Pulmonary artery endothelial cell (primary cell): ENCODE results near the gene HBE1. TPM values are rescaled to one million over a fixed set of nuclear protein-coding genes. Genes with fewer than 3 reads are reported as not detected.

Source experiments
- DNase-seq: peaks from one replicate; pipeline ENCODE4 v3.0.0-alpha.2; 2011; ENCODE audit warnings: low read depth, low spot score
- total RNA-seq: library from RNA; depleted of rRNA; stranded (reverse); fragments of >200 nt; gene quantifications from 2 replicates; pipeline ENCODE4 v1.2.3, GENCODE V29; 2014

HBE1 gene
- total RNA-seq, 1 donor from 2014 or later: not detected

DNA sequence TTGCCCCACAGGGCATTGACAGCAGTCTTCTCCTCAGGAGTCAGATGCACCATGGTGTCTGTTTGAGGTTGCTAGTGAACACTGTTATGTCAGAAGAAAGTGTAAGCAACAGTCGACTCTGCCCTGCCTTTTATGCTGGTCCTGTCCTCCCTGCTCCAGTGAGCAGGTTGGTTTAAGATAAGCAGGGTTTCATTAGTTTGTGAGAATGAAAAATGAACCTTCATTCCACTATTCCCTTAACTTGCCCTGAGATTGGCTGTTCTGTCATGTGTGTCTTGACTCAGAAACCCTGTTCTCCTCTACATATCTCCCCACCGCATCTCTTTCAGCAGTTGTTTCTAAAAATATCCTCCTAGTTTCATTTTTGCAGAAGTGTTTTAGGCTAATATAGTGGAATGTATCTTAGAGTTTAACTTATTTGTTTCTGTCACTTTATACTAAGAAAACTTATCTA, 35.3 kb downstream of the HBE1 start, which contains the start of gene HBD:
HBD (minus strand) TSS at position 103 of the 454 bp plus-strand sequence; CDS start at position 53, 50 bp downstream.
- DNase-seq: no peak

DNA sequence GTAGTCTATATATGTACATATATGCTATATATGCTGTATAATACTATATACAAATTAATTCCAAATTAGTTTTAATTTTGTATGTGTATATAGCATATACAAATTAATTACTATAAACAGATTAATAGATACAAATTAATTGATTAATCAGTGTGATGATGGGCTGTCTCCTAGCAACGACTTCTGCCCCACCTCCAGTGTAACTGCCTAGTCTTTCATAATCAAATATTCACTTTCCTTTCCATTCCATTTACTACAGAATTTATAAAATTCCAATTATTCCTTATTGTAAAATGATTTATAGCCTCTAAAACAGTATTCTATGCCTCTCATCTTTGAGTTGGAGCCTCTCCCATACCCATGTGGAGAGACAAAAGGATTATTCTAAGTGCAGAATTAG, 36.4 kb downstream of the HBE1 start:
- no peak for DNase-seq

DNA sequence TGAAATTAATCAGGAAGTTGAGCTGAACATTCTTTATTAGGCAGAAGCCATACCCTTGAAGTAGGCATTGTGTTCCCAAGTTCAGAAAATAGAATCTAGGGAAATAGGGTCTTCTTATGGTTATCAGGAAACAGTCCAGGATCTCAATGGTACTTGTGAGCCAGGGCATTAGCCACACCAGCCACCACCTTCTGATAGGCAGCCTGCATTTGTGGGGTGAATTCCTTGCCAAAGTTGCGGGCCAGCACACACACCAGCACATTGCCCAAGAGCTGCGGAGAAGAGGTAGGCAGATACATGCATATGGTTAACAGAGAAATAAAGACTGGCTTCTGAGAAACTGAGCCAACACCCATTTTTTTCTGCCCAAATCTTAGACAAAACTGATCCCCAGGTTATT, 36.9 kb downstream of the HBE1 start:
- no peak for DNase-seq

DNA sequence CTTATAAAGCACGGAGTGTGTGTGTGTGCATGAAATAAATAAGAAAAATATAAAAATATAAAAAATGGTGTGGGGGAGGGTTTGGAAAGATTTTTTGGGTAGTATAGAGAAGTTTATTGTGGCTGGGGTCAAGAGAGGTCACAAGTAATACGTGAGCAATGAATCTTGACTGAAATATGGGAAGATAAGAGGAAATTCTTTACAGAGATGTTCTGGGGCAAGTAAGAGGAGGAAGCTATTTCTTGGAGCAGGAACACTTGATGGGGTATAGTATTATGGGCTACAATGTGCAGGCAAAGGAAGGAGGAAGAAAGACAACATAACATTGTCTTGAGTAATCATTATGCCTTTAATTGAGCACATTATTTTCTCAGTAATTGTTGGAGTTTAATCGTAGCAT, 37.6 kb downstream of the HBE1 start:
- DNase-seq: no peak

DNA sequence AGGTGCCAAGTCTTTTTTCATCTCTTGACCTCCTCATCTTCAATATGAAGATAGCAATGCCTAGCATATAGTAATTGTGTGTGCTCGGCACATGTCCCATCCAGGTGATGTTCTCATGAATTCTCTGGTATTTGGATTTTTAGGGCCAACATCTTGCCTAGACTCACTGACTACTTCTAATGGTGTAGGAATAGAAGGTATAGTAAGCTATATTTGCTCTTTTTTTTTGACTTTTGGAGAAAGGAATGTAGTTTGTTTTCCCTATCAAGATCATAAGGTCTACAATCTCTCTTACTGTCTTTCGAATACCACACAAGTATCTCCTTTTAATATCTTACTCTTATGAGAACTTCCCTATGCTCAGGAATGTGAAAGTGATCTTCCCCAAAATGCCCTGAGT, 38.6 kb downstream of the HBE1 start:
- no peak for DNase-seq

DNA sequence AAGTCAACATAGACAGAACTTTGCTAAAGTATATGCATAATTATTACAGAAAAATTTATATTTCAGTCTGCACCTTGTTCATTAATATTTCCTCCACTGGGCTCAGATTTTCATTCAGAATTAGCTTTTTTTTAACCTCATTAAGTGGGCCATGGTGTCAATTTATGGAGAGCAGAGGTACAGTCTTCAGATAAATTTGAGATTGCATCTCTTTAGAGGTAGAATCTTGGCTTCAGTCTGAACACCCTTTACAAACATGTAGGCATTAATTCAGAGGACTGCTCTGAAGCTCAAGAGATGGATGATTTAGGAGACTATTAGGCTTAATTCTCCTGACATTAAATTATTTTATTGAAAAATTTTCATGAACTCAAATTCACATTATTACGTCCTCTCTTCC, 39.5 kb downstream of the HBE1 start:
- DNase-seq: no peak

DNA sequence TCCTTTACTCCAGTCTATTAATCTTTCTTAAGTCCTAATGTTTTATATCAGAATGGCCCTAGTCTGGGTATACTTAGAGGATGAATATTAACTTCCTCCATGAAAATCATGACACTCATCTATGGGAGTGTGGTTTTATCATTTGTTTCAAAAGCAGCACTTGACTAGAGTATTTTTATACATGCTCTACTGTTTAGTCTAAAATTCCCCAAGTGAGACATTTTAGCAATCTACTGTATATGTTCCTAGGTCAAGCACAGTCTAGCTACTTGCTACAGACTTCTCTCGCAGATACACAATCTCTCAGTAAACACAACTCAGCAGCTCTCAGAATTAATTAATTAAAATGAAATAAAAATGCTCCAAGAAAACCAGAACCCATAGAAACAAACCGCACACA, 39.9 kb downstream of the HBE1 start:
- no peak for DNase-seq

DNA sequence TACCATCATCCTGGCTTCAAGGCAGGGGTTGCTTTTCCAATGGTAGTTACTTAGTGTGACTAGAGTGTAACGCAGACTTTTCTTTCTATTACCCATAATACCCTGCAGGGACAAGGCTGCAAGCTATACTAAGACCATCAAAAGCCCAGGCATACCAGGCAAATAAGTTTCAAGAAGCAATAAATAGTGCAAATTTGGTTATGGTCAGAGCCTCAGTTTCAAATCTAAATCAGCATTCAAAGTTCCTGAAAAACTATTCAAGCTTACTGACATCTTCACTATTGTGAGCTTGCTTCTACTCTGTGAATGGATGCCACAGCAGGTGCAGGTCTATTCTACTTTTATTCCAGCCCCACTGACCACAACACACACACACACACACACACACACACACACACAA, 40.4 kb downstream of the HBE1 start:
- no peak for DNase-seq

DNA sequence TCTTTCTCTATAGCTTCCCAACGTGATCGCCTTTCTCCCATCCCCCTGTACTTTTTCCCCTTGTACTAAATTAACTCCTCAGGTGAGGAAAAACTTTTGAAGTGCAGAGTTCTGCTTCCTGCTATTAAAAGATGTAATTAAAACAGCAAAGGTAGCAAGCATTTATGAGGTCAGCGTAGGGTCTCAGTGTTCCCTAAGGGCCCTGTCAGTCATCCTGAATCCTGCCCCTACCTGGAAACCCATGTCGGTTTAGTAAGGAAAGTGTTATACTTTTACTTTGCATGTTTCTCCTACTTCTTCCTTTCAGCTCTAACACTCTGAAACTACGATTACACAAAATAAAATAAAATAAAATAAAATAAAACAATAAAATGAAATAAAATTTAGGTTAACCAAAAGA, 41.6 kb downstream of the HBE1 start:
- no peak for DNase-seq

DNA sequence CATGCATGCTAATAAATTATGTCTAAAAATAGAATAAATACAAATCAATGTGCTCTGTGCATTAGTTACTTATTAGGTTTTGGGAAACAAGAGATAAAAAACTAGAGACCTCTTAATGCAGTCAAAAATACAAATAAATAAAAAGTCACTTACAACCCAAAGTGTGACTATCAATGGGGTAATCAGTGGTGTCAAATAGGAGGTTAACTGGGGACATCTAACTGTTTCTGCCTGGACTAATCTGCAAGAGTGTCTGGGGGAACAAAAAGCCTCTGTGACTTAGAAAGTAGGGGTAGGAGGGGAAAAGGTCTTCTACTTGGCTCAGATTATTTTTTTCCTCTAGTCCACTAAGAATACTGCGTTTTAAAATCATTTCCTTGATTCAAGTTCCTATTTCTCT, 42.1 kb downstream of the HBE1 start:
- DNase-seq: no peak

DNA sequence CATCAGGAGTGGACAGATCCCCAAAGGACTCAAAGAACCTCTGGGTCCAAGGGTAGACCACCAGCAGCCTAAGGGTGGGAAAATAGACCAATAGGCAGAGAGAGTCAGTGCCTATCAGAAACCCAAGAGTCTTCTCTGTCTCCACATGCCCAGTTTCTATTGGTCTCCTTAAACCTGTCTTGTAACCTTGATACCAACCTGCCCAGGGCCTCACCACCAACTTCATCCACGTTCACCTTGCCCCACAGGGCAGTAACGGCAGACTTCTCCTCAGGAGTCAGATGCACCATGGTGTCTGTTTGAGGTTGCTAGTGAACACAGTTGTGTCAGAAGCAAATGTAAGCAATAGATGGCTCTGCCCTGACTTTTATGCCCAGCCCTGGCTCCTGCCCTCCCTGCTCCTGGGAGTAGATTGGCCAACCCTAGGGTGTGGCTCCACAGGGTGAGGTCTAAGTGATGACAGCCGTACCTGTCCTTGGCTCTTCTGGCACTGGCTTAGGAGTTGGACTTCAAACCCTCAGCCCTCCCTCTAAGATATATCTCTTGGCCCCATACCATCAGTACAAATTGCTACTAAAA, 42.9 kb downstream of the HBE1 start, which contains the start of gene HBB:
HBB (minus strand) TSS at position 340 of the 579 bp plus-strand sequence; CDS start at position 290, 50 bp downstream.
- no peak for DNase-seq

DNA sequence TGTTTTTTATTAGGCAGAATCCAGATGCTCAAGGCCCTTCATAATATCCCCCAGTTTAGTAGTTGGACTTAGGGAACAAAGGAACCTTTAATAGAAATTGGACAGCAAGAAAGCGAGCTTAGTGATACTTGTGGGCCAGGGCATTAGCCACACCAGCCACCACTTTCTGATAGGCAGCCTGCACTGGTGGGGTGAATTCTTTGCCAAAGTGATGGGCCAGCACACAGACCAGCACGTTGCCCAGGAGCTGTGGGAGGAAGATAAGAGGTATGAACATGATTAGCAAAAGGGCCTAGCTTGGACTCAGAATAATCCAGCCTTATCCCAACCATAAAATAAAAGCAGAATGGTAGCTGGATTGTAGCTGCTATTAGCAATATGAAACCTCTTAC, 44.3 kb downstream of the HBE1 start:
- no peak for DNase-seq

DNA sequence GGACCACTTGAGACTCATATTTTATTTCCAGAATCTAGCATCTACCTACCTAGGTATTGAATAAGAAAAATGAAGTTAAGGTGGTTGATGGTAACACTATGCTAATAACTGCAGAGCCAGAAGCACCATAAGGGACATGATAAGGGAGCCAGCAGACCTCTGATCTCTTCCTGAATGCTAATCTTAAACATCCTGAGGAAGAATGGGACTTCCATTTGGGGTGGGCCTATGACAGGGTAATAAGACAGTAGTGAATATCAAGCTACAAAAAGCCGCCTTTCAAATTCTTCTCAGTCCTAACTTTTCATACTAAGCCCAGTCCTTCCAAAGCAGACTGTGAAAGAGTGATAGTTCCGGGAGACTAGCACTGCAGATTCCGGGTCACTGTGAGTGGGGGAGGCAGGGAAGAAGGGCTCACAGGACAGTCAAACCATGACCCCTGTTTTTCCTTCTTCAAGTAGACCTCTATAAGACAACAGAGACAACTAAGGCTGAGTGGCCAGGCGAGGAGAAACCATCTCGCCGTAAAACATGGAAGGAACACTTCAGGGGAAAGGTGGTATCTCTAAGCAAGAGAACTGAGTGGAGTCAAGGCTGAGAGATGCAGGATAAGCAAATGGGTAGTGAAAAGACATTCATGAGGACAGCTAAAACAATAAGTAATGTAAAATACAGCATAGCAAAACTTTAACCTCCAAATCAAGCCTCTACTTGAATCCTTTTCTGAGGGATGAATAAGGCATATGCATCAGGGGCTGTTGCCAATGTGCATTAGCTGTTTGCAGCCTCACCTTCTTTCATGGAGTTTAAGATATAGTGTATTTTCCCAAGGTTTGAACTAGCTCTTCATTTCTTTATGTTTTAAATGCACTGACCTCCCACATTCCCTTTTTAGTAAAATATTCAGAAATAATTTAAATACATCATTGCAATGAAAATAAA, 44.9 kb downstream of the HBE1 start:
- no peak for DNase-seq

DNA sequence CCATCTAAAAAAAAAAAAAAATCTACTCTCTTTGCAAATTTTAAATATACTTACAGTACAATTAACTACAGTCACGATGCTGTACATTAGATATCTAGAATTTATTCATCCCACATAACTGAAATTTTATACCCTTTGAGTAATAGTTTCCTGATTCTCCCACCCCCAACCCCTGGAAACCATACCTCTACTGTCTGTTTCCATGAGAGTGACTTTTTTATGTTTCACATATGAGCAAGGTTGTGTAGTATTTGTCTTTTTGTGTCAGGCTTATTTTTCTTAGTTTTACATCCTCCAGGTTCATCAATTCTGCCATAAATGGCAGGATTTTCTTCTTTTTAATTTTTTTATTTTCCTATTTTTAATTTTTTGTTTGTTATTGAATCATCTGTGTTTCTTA, 46.1 kb downstream of the HBE1 start:
- no peak for DNase-seq

DNA sequence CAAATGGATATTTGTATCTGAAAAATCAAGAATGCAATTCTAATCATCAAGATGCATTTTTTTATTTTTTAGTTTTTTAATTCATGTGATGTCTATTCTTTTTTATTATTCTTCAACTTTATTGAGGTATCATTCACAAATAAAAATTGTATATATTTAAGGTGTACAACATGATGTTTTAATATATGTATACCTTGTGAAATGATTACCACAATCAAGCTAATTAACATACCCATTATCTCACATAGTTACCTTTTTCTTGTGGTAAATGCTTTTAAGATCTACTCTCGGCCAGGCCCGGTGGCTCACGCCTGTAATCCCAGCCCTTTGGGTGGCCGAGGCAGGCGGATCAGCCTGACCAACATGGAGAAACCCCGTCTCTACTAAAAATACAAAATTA, 46.6 kb downstream of the HBE1 start:
- no peak for DNase-seq

Other genes starting within 250 kb of the HBE1 start
- gene OR52J3, start 223.4 kb downstream of the HBE1 start, total RNA-seq: not detected in 2 replicates
- not detected in 2 replicates for gene OR52E2, start 210.3 kb downstream of the HBE1 start, total RNA-seq
- not detected in 2 replicates for gene OR52E1, start 200.4 kb downstream of the HBE1 start, total RNA-seq
- gene OR52A5, start 131.6 kb downstream of the HBE1 start, total RNA-seq: not detected in 2 replicates
- gene OR52A1, start 115.2 kb downstream of the HBE1 start, total RNA-seq: not detected in 2 replicates
- not detected in 2 replicates for gene OR51V1, start 69.3 kb downstream of the HBE1 start, total RNA-seq
- not detected in 2 replicates for gene HBB, start 42.9 kb downstream of the HBE1 start, total RNA-seq
- not detected in 2 replicates for gene HBD, start 35.5 kb downstream of the HBE1 start, total RNA-seq
- gene HBG1, start 20.1 kb downstream of the HBE1 start, total RNA-seq: not detected in 2 replicates
- not detected in 2 replicates for gene HBG2, start 15.2 kb downstream of the HBE1 start, total RNA-seq
- gene OR51B4, start 32.0 kb upstream of the HBE1 start, total RNA-seq: not detected in 2 replicates
- not detected in 2 replicates for gene OR51B2, start 54.4 kb upstream of the HBE1 start, total RNA-seq
- not detected in 2 replicates for gene OR51B5, start 73.6 kb upstream of the HBE1 start, total RNA-seq
- not detected in 2 replicates for gene OR51B6, start 81.6 kb upstream of the HBE1 start, total RNA-seq
- gene OR51M1, start 113.9 kb upstream of the HBE1 start, total RNA-seq: not detected in 2 replicates
- gene OR51Q1, start 152.2 kb upstream of the HBE1 start, total RNA-seq: not detected in 2 replicates
- gene OR51I1, start 171.6 kb upstream of the HBE1 start, total RNA-seq: not detected in 2 replicates
- not detected in 2 replicates for gene OR51I2, start 179.4 kb upstream of the HBE1 start, total RNA-seq
- not detected in 2 replicates for gene OR52D1, start 218.7 kb upstream of the HBE1 start, total RNA-seq
- not detected in 2 replicates for gene UBQLN3, start 240.0 kb upstream of the HBE1 start, total RNA-seq
- gene UBQLNL, start 246.8 kb upstream of the HBE1 start, total RNA-seq: 0.04 TPM in 1 of 2 replicates, not detected in the other